HG03039 (cell line): ENCODE measurements around the gene SMAD2.
"Not testable (repeated sequence)": the region's sequence is repeated elsewhere in the genome, so short reads cannot be mapped to it uniquely, and the experiment has no call there.

Source experiments
- ATAC-seq: cut with Tn5 transposase; IDR thresholded peaks from one replicate; pipeline ENCODE4 v1.9.1; 2021; ENCODE audit warnings: mild to moderate bottlenecking, moderate library complexity; ENCODE audit not compliant: unreplicated experiment

The SMAD2 gene

DNA sequence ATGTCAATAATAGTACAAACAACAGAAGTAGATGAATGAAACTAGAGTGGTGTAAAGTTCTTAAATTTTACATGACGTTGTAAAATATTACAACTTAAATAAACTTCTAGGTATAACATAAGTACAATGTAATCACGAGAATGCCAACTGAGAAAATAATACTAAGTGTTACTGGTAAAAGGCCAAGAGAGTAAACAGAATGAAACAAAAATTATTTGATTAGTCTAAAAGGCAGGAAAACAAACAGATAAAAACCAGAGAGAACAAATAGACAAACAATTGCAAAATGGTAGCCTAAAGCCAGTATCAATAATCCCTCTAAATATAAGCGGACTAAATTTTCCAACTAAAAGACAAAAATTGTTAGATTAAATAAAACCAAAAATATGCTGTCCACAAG lies 71.9 kb downstream of the SMAD2 start:
- ATAC-seq: no peak

DNA sequence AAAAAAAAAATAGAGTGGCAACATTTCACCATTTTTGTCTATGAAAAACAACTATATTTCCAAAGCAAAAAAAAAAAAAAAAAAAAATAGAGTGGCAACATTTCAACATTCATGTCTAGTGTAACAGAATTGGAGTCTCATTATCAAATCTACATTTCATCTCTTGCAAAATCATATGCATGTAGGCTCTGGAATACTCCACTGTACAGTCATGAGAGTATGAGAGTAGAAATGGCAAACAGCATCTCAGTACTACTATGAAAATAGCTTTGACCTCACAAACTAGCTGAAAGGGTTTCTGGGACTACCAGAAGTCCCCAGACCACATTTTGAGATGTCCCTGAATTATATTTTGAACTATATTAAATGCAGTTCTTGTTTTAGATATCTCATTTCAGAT lies 82.8 kb downstream of the SMAD2 start:
- ATAC-seq: no peak

- no peak for ATAC-seq
These were observed 84.0 kb downstream of the SMAD2 start for GRCh38 chr18:47846431-47846830.

- no peak for ATAC-seq
These were observed 85.5 kb downstream of the SMAD2 start for GRCh38 chr18:47844828-47845498.

- no peak for ATAC-seq
These were observed 87.6 kb downstream of the SMAD2 start for GRCh38 chr18:47842836-47843235.

GRCh38 chr18:47838396-47838795 lies 92.1 kb downstream of the SMAD2 start:
- no peak for ATAC-seq

- ATAC-seq: no peak
These were observed 98.1 kb downstream of the SMAD2 start for GRCh38 chr18:47832348-47832747.

DNA sequence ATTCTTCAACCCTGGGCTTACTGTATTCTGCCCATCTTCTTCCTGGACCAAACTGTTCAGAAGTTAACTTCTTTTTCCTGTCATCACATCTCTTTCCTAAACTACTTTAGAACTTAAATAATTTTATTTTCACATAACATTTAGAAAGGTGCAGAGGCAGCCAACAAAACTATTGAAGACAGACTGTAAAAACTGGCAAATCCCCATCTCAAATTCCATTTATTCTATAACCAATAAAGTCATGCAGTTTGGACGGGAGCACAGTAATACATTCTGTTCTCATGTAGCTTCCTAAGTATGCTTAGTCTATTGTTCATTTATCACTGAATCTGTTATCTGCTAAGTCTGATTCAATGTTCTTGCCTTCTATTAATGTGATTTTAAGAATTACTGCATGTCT lies 99.1 kb downstream of the SMAD2 start:
- ATAC-seq: no peak

- no peak for ATAC-seq
These were observed 99.7 kb downstream of the SMAD2 start for GRCh38 chr18:47830772-47831171.

- no peak for ATAC-seq
These were observed 100.6 kb downstream of the SMAD2 start for GRCh38 chr18:47829831-47830230.

- not testable (repeated sequence) for ATAC-seq
These were observed 102.4 kb downstream of the SMAD2 start for GRCh38 chr18:47828031-47828430.

GRCh38 chr18:47826157-47827074 lies 104.0 kb downstream of the SMAD2 start:
- ATAC-seq: no peak

- ATAC-seq: no peak
These were observed 109.1 kb downstream of the SMAD2 start for GRCh38 chr18:47821314-47821713.

- ATAC-seq: no peak
These were observed 112.7 kb downstream of the SMAD2 start for GRCh38 chr18:47817795-47818077.

GRCh38 chr18:47817017-47817794 lies 113.3 kb downstream of the SMAD2 start:
- ATAC-seq: no peak

GRCh38 chr18:47815486-47816270 lies 114.8 kb downstream of the SMAD2 start:
- ATAC-seq: no peak

- no peak for ATAC-seq
These were observed 121.0 kb downstream of the SMAD2 start for GRCh38 chr18:47809420-47809819.

DNA sequence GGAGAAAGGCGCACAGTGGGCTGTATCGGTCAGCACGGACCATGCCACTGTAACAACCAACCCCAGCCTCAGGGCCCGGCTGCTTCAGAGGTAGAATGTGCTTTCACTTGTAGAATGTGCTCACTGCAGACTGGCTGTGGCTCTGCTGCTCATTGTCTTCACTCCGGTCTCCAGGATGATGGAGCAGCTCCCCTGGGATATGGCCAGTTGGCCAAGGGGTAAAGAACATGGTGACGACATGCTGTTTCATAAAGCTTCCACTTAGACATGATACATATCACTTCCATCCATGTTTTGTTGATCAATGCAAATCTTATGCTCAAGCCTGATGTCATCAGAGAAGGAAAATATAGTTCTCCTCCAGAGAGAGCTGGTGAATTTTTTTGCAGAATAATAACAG lies 127.7 kb downstream of the SMAD2 start:
- no peak for ATAC-seq

GRCh38 chr18:47801817-47802216 lies 128.6 kb downstream of the SMAD2 start:
- no peak for ATAC-seq

DNA sequence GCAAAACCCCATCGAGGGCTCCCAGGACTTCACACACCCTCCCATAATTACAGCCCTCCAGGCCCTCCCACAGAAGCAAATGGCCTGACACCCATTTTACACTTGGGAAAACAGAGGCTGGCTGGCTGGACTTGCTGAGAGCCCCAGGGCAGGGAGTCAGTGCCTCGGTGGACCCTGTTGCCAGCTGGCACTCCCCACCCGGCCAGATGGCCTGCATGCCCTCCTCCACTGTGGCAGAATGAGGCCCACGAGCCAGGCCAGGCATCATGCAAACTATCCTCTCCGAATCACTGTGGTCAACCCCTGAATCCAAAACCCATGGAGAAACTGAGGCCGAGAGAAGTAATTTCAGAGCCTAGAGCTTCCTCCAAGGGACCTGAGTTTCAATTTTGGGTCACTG lies 129.7 kb downstream of the SMAD2 start:
- no peak for ATAC-seq

DNA sequence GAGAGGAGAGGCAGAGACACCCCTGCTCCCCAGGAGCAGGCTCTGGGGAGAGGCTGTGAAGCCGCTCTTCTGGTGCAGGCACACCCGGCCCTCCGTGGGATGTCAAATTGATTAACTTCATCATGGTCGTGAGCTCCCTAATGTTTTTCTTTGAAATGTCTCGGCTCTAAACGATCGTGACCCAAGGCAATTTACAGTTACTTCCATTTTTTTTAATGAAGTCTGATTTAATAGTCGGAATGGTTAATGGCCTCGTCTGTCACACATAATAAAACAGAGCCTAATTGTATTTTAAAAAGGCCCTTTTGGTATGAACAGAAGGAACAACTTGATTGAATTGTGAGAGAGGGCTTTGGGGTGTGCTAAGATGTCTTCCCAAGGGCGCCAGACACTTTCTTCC lies 130.2 kb downstream of the SMAD2 start:
- ATAC-seq: no peak
